GM12892 (cell line): ENCODE measurements around the gene GPR3.

Source experiments
- POLR2A ChIP-seq: IDR thresholded peaks from 2 replicates; pipeline ENCODE4 v1.6.1; 2011; ENCODE audit warnings: low read depth, low read length, control low read depth
- POLR2AphosphoS5 ChIP-seq: IDR thresholded peaks from 2 replicates; pipeline ENCODE4 v1.6.1; 2011; ENCODE audit warnings: low read depth, low read length, control low read depth

- TF ChIP-seq POLR2AphosphoS5 (no peak), POLR2A (no peak)
Measured at GRCh38 chr1:27353629-27354028, 38.8 kb upstream of the GPR3 start.
